Astrocyte of the spinal cord (primary cell): Measurements from ENCODE around the gene DTNB.
A peak's percentile ranks its signal among the peaks of the same experiment; 100 is the strongest.

Experiments
- DNase-seq: peaks from one replicate; pipeline ENCODE4 v3.0.0; 2011; ENCODE audit warnings: low read depth, low spot score
- H3K4me3 ChIP-seq: 2 replicates; pipeline ENCODE4 v1.5.1; 2011; ENCODE audit warnings: low read depth, mild to moderate bottlenecking, low read length, moderate library complexity
- CTCF ChIP-seq: IDR thresholded peaks from 2 replicates; pipeline ENCODE4 v1.5.1; 2012; ENCODE audit warnings: low read depth, mild to moderate bottlenecking, low read length, inconsistent platforms
- in situ Hi-C: cut with HindIII; loops from 2 replicates; pipeline ENCODE4 v1.10.0; 2017; ENCODE audit warnings: low sequenced_read_pairs

Gene DTNB

DNA sequence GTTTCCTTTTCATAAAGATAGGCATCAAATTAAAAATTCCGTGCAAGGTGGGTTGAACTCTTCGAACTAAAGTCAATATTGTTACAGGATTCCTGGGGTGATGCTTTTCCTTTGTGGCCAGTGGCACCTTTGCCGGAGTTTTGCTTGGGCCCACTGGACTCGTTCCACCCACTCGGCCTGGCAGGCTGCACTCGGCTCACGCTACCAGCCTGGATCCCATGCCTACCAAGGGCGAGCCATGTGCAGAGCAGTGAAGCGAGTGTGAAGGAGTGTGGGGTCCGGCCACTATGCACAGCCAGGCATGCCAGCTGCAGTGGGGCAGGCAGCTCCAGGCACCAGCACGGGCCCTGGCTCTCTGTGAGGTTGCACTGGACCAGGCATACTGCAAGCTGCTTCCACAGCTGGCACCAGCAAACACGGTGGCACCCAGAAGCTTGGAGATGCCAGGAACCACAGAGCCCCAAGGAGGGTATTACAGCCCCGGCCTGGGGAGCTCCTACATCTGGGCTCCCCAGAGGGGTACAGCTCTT, 83.6 kb downstream of the DTNB start:
- no peak for DNase-seq
- in situ Hi-C loops: no loop called here
- H3K4me3 ChIP-seq: no peak overlapping the region
- no peak for TF ChIP-seq CTCF

DNA sequence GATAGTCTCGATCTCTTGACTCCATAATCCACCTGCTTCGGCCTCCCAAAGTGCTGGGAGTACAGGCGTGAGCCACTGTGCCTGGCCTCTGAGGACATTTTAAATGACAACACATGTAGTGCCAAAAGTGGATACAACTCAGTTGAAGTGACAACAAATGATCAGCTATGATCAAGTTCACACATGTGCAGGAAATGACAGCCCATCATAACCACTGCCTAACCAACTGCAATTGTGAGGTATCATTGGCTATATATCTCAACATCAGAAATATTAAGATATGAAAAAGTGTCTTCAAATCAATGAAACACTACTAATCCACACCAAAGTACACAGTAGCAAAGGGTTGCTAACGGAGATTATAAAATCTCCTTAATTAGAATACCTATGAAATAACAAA, 84.8 kb downstream of the DTNB start:
- in situ Hi-C loops: no loop called here
- H3K4me3 ChIP-seq: no peak overlapping the region
- DNase-seq: no peak
- TF ChIP-seq CTCF: no peak

DNA sequence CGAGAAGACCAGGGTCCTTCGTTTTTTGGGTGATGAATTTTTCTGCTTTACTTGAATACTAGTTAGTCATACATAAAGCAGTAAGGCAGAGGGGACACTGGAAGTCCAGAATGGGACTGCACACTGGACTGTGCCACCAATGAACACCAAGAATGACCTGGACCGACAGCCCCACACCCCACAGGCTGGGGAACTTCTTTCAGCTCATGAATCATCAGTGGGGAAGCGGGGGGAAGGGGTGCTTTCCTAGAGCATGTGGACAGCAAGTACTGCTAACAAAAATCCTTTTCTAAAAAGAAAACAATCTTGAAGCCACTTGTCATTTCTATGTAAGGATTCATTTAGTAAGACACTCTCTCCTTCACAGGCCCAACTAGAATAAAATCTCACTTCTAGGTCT, 86.0 kb downstream of the DTNB start:
- peak; percentile 62 for DNase-seq
- no peak for TF ChIP-seq CTCF
- in situ Hi-C loops: no loop called here
- H3K4me3 ChIP-seq: no peak overlapping the region

GRCh38 chr2:25586726-25587144, 86.6 kb downstream of the DTNB start:
- DNase-seq: peak; percentile 12

GRCh38 chr2:25585189-25585588, 88.2 kb downstream of the DTNB start:
- TF ChIP-seq CTCF: no peak
- no peak overlapping the region for H3K4me3 ChIP-seq
- in situ Hi-C loops: no loop called here
- DNase-seq: no peak

More at GRCh38 chr2:25586726-25587144, 86.6 kb downstream of the DTNB start:
- no peak overlapping the region for H3K4me3 ChIP-seq
- in situ Hi-C loops: no loop called here
- TF ChIP-seq CTCF: no peak

- in situ Hi-C loops: no loop called here
- TF ChIP-seq CTCF: no peak
- no peak for DNase-seq
- no peak overlapping the region for H3K4me3 ChIP-seq
Measured at GRCh38 chr2:25582077-25582830, 91.1 kb downstream of the DTNB start.
